Ishikawa (cell line): ENCODE measurements around the gene FRMD5.

Experiments
- CEBPB ChIP-seq: IDR thresholded peaks from 2 replicates; pipeline ENCODE4 v1.6.1; 2012
- CREB1 ChIP-seq: IDR thresholded peaks from 2 replicates; pipeline ENCODE4 v1.6.1; 2012; ENCODE audit warnings: low read depth
- EGR1 ChIP-seq: IDR thresholded peaks from 2 replicates; pipeline ENCODE4 v1.6.1; 2012
- EP300 ChIP-seq: IDR thresholded peaks from 2 replicates; pipeline ENCODE4 v1.6.1; 2012; ENCODE audit warnings: borderline replicate concordance
- FOXM1 ChIP-seq: IDR thresholded peaks from 2 replicates; pipeline ENCODE4 v1.6.1; 2012; ENCODE audit warnings: low read depth, borderline replicate concordance
- MAX ChIP-seq: IDR thresholded peaks from 2 replicates; pipeline ENCODE4 v1.6.1; 2012
- NFIC ChIP-seq: IDR thresholded peaks from 2 replicates; pipeline ENCODE4 v1.6.1; 2012
- RAD21 ChIP-seq: IDR thresholded peaks from 2 replicates; pipeline ENCODE4 v1.6.1; 2012; ENCODE audit warnings: low read depth
- REST ChIP-seq: IDR thresholded peaks from 2 replicates; pipeline ENCODE4 v1.6.1; 2012; ENCODE audit warnings: low read depth, mild to moderate bottlenecking
- TAF1 ChIP-seq: IDR thresholded peaks from 2 replicates; pipeline ENCODE4 v1.6.1; 2012; ENCODE audit warnings: low read depth, mild to moderate bottlenecking
- TCF12 ChIP-seq: IDR thresholded peaks from 2 replicates; pipeline ENCODE4 v1.6.1; 2012; ENCODE audit warnings: low read depth
- TEAD4 ChIP-seq: IDR thresholded peaks from 2 replicates; pipeline ENCODE4 v1.6.1; 2012
- USF1 ChIP-seq: IDR thresholded peaks from 2 replicates; pipeline ENCODE4 v1.6.1; 2012
- YY1 ChIP-seq: IDR thresholded peaks from 2 replicates; pipeline ENCODE4 v1.6.1; 2012; ENCODE audit warnings: low read depth
- ZBTB7A ChIP-seq: IDR thresholded peaks from 2 replicates; pipeline ENCODE4 v1.6.1; 2012; ENCODE audit warnings: low read depth

Gene FRMD5

GRCh38 chr15:44144992-44145391 is 50.1 kb downstream of the FRMD5 start:
- TF ChIP-seq REST (no peak), CREB1 (no peak), MAX (no peak), USF1 (no peak), ZBTB7A (no peak), RAD21 (no peak), TCF12 (no peak), CEBPB (no peak), EGR1 (no peak), TAF1 (no peak), TEAD4 (no peak), EP300 (no peak), YY1 (no peak), NFIC (no peak), FOXM1 (no peak)

- TF ChIP-seq REST (no peak), EP300 (no peak), YY1 (no peak), NFIC (no peak), TAF1 (no peak), USF1 (no peak), TCF12 (no peak), RAD21 (no peak), MAX (no peak), ZBTB7A (no peak), FOXM1 (no peak)
Measured at GRCh38 chr15:44144184-44144583, 50.9 kb downstream of the FRMD5 start.

GRCh38 chr15:44137750-44138149 is 57.3 kb downstream of the FRMD5 start:
- TF ChIP-seq EP300, result no peak
- no peak for TF ChIP-seq ZBTB7A
- TF ChIP-seq FOXM1, result no peak
- TF ChIP-seq EGR1, result no peak
- TF ChIP-seq TAF1, result no peak
- TF ChIP-seq REST, result no peak
- no peak for TF ChIP-seq CEBPB
- TF ChIP-seq CREB1, result no peak
- no peak for TF ChIP-seq MAX
- TF ChIP-seq RAD21, result peak; percentile 25; the same call in 1 of the 2 replicates
- TF ChIP-seq USF1, result no peak
- TF ChIP-seq NFIC, result peak; percentile 46
- no peak for TF ChIP-seq TCF12

GRCh38 chr15:44136991-44137477 is 58.0 kb downstream of the FRMD5 start:
- TF ChIP-seq EGR1, result no peak
- no peak for TF ChIP-seq MAX
- TF ChIP-seq TAF1, result no peak
- TF ChIP-seq FOXM1, result no peak
- no peak for TF ChIP-seq EP300
- no peak for TF ChIP-seq CREB1
- TF ChIP-seq NFIC, result no peak
- no peak for TF ChIP-seq YY1
- TF ChIP-seq REST, result no peak
- no peak for TF ChIP-seq TEAD4
- TF ChIP-seq USF1, result no peak
